ENCODE measurements around the gene CNST.
"Not testable (repeated sequence)": the region's sequence is repeated elsewhere in the genome, so short reads cannot be mapped to it uniquely, and the experiment has no call there.

The CNST gene

DNA sequence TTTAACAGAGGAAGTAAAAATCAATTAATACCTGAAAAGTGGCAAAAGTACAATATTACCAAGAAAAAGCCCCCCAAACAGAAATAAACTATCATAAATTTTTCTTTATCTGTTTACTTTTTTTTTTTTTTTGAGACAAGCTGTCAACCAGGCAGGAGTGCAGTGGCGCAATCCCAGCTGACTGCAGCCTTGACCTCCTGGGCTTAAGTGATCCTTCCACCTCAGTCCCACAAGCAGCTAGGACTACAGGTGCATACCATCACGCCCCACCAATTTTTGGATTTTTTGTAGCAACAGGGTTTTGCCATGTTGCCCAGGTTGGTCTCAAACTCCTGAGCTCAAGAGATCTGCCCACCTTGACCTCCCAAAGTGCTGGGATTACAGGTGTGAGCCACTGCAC is 8.2 kb upstream of the CNST start:
- DNase-seq: no peak

DNA sequence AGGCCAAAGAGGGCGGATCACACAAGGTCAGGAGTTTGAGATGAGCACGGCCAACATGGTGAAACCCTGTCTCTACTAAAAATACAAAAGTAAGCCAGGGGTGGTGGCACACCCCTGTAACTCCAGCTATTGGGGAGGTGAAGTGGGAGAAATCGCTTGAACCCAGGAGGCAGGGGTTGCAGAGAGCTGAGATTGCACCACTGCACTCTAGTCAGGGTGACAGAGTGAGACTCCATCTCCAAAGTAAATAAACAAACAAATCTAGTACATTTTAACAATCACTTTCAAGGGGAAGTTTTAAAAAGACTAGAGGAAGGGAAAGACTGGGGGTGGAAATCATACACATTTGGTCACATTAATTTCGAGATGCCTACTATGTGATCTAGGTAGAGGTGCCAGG is 6.9 kb upstream of the CNST start:
- DNase-seq: no peak

DNA sequence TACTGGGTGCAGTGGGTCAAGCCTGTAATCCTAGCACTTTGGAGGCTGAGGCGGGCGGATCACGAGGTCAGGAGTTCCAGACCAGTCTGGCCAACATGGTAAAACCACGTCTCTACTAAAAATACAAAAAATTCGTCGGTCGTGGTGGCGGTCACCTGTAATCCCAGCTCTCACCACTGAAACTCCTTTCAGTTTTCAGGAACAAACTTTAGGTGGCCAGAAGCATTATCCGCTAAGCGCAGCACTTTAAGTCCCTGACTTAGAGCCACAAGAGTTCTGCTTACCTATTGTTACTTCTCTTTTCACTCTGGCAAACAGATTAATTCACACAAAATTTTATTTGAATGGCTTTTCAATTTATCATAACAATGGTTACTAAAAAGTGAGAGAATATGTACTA is 5.4 kb upstream of the CNST start:
- DNase-seq: not testable (repeated sequence)

DNA sequence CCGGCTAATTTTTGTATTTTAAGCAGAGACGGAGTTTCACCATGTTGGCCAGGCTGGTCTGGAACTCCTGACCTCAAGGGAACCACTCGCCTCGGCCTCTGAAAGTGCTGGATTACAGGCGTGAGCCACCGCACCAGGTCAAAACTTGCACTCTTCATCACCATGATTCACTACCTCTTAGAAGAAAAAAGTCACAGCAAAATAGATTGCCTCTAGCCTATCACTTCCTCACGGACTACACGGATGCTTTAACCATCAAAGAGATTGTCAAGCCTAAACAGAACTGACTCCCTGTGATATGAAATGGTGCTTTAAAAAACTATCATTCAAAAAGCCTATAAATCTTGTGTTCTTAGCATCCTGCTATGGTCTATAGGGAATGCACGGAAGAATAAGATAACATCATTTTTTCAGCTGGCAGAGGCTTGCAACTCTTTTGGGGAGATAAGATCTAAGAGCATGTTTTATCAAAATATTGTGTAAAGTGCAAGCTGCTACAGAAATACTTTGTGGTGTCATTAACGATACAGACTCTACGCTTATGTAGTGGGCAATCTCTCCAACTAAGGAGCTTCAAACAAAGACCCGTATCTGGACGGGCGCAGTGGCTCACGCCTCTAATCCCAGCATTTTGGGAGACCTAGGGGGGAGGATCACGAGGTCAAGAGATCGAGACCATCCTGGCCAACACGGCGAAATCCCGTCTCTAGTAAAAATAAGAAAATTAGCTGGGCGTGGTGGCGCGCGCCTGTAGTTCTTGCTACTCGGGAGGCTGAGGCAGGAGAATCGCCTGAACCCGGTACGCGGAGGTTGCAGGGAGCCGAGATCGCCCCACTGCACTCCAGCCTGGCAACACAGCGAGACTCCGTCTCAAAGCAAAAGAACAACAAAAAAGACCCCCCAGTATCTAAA is 1.2 kb upstream of the CNST start:
- DNase-seq: peak; percentile 52

DNA sequence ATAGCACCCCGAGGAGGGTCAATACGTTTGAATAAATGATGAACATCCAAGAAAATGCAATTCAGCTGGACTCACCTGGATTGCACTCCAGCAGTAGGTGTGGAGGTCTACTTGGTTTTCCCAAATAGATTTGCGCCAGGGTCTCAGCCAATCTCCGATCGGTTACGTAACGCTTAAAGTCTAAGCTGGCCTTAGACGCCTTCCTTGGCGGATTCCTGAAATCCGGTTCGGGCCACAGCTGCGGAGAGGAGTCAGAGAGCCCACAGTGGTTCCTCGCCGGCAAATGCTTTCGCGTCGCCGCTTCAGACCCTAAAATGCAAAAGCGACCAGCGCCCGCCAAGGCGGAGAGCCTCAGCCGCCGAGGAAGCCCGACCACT is 517 bp upstream of the CNST start:
- no peak for DNase-seq

DNA sequence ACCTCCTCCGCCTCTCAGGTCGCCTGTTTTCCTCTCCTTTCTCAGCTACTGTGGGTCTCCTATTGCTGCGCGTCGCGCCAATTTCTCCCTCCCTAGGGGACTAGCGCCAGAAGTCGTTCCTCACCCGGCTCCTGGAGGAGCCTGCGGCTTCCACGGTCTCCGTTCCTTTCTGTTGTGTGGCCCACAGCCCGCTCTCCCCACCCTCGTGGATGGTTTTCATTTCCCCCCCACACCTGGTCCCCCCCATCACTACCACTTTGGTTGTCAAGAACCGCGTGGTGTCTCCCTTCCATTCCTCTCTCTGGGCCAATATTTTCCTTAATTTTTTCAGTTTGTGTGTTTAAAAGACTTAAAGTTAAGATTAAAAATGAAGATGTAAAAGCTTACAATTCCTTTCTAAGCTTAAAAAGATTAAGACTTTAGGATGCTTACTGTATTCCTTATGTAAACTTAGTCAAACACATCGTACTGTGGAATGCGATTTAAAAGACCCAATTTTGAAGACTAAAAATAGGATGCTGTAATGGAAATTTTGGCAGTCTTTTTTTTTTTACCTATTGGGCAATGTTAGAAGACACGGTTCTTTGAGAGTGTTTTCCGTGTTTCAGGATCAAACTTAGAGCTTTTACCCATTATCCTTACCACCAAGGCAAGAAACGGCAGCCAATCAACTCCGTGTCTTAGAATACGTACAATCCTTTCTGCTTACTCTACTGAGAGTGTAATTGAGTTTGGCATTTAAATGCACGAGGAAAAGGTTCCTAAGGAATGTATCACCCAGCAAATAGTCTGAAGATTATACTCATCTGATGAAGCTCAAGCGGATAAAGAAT is 773 bp downstream of the CNST start:
- DNase-seq: peak; percentile 68

DNA sequence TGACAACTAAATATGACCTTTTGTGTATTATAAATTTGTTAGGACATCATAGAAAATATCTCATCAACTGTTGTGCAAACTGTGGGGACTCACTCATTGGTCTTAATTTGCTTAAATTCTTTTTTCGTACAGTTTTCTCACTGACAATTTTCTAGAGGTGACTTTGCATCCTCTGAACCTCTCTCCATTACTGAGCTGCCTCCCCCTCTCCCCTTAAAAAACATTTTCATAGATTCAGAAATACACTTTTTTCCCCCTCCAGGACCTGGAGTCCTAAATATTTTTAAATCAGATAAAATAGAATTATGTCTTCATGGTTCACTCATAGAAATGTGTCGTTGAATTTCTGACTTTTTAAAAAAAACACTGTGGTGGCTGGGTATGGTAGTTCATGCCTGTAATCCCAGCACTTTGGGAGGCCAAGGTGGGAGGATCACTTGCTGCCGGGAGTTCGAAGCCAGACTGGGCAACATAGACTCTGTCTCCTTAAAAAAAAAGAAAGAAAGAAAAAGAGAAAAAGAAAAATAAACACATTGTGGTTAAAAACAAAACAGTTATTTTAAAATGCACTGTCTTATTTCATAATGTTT is 1.5 kb downstream of the CNST start:
- DNase-seq: no peak

DNA sequence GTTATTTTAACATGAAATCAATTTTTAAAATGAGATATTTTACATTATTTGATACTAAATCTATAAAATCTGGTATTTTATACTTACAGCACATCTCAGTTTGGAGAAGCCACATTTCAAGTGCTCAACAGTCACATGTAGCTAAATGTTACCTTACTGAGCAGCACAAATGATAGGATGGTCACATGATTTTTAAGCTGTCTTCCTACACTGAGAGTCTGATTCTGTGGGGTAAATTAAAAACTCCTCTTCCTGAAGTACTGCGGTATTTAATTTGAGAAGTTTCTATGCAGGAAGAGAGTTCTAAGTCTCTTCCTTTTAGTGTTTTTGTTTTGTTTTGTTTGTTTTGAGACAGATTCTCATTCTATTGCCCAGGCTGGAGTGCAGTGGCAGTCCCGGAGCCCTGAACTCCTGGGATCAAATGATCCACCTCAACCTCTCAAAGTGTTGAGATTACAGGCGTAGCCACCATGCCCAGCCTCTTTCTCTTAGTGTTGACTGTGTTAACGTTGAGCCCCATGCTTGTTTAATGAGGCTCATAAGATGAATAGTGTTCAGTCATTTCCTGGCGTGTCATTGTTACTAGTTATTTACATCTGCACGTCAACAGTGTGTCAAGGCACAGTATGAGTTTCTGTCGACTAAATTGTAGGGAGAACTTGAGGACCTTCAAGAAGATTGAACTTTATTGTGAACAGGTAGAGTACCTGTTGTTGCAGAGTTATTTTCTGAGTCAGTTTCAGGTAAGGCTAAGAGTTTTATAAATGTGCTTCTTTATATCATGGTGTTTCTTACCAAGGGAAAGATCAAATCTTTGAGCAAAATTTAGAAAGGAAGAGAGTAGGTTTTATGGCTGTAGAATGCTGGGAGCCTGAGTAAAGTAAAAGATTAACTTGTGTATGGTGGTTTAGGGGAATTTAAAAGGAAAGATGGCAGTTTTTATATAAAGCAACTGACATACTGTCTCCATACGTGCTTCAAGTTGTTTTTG is 3.3 kb downstream of the CNST start:
- peak; percentile 69 for DNase-seq

DNA sequence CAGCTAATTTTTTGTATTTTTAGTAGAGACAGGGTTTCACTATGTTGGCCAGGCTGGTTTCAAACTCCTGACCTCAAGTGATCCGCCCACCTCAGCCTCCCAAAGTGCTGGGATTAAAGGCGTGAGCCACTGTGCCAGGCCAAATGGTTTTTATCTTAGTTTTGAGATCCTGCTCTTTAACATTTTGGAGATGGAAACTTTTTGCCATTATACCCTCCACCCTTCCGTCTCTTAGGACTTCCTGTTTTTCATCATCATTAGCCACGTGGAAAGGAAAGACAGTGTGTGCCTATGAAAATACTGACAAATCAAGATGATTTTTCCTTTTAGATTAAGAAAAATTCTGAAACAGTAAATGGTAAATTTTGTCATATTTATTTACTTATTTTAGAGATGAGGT is 5.1 kb downstream of the CNST start:
- peak; percentile 87 for DNase-seq

DNA sequence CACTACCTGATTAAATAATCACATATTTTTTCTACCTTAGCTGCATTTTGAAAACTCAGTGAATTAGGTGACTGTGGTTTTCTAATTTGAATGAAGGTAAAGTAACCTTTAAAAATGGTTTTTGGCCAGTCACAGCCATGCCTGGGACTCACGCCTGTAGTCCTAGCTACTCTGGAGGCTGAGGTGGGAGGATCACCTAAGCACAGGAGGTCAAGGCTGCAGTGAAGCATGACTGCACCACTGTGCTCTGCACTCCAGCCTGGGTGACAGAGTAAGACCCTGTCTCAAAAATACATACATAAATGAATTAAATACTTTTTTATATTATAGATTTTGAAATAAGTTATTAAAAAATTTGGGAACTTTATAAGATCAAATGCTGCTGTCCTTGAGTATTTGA is 5.7 kb downstream of the CNST start:
- no peak for DNase-seq

DNA sequence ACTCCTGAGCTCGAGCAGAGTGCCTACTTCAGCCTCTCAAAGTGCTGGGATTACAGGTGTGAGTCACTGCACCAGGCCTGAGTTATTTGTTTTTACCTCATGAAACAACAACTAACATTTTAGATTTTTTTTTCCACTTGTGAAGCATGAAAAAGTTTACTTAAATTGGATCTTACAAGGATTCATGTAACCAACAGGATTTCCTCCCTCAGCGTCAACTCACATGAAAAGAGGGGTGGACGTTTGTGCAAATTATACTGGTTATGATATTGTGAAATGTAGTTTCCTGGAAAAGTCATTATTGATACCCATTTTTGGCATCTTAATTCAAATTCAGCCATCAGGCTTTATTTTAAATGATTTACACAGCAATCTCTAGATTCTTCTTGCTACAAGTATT is 6.5 kb downstream of the CNST start:
- DNase-seq: peak; percentile 60

DNA sequence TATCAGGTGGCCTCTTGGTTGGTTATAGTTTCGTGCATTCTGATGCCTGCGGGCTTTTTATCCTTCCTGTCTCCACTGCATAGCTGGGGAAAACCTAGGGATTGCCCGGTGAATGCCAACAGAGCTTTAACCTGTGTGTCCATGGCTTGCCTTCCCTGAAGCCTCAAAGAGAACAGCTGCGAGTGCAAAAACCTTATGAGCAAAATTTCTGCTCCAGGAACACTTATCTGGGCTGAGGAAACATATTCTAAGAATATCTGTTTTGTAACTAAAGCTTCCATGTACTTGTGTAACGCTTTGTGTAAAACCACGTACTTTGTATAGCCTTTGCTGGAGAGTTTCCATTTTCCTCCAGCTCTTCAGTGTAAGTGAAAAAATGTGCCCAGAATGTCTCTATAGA is 7.2 kb downstream of the CNST start:
- DNase-seq: peak; percentile 68

DNA sequence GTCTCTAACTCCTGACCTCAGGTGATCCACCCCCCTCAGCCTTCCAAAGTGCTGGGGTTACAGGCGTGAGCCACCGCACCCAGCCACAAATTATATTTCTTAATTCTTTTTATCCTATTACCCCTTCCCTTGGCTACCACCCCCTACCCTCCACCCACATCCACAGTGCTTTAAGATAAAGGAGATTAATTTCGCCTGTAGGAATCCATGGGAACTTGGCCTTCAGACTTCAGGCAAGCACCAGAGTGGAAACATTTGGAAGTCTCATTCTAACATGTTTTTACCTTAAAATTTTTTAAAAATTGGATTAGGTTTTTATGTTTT is 10.4 kb downstream of the CNST start:
- no peak for DNase-seq

DNA sequence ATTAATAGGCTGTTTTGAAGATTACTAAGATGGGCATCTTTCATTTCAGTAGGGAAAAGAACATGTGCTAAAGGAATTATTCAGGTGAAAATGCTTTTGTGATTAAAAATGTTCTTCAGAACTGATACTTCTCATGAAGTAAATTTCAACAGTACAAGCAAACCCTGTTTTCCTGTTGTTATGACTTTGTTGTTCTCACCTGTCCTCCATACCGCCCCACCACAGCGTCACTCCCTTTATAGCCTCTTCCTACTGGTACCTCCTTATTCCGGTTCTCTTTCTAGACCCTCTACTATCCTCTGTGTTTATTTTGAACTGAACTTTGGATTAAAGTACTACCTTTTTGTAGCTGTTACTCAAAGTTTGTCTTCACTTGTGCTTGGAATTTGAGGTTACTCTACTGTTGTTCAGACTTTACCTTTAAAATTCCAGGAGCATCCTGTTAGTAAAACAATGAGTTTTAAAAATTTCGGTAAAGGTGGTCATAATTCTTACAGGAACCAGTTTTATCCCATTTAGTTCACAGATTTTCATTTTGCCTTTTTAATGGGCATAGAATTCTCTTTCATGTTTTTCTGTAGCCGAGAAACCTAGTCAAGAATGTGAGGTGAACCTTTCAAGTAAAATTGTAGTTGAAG is 10.9 kb downstream of the CNST start:
- no peak for DNase-seq

DNA sequence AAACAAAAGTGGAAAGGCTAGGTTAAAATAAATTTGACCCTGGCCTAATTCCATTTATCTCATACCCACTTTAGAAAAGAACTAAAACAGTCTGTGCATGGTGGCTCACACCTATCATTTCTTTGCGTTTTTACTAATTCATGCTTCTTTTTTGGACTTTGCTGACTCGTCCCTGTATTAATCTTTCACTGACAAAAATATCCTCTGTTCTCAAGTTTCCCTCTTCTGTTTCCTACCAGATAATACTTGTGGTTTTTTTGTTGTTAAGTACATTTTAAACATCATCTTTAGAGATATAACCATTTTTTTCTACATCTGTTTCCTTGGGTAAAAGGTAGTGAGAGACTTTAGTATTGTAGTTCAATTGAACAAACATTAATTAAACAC is 11.5 kb downstream of the CNST start:
- DNase-seq: peak; percentile 95

DNA sequence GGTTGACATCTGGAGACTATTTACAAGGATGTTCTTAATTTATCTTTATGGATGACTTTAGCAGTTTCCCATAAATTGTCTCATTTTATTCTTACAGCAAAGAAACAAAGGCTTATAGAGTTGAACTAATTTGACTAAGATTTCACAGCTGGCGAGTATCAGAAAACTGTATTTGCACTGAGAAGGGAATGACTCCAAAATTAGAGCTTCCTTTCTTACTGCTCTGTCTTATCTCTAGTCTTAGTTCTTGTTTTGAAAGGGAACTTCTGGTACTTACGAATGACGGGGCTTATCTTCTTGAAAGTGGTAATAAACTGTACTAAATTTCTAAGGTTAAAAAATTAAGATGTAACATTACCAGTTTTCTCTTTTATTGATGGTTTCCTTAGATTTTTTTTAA is 13.6 kb downstream of the CNST start:
- DNase-seq: peak; percentile 84

DNA sequence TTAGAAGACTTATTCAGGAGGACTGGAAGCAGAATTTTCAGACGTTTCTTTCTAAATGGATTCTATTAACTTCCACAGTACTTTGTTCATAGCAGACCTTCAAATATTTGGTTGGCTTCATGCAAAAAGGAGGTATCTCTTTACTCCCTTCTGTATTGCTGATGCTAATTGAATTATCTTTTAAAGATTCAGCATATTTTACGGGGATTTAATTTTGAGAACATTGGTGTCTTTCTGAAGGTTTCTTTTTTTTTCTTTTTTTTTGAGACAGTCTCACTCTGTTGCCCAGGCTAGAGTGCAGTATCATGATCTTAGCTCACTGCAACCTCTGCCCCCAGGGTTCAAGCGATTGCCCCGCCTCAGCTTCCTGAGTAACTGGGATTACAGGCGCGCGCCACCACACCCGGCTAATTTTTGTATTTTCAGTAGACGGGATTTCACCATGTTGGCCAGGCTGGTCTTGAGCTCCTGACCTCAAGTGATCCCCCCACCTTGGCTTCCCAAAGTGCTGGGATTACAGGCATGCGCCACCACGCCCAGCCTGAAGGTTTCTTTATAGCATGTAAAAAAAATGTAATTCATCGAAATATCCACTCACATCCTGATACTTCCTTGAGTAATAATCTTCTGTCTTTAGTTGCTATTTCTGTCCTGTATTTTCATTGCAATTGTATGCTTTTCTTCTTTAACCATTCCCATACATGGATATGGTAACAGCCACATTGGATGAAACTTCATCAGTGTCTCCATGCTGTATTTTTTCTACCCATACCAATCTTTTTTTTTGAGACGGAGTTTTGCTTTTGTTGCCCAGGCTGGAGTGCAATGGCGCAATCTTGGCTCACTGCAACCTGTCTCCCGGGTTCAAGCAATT is 14.5 kb downstream of the CNST start:
- DNase-seq: no peak

DNA sequence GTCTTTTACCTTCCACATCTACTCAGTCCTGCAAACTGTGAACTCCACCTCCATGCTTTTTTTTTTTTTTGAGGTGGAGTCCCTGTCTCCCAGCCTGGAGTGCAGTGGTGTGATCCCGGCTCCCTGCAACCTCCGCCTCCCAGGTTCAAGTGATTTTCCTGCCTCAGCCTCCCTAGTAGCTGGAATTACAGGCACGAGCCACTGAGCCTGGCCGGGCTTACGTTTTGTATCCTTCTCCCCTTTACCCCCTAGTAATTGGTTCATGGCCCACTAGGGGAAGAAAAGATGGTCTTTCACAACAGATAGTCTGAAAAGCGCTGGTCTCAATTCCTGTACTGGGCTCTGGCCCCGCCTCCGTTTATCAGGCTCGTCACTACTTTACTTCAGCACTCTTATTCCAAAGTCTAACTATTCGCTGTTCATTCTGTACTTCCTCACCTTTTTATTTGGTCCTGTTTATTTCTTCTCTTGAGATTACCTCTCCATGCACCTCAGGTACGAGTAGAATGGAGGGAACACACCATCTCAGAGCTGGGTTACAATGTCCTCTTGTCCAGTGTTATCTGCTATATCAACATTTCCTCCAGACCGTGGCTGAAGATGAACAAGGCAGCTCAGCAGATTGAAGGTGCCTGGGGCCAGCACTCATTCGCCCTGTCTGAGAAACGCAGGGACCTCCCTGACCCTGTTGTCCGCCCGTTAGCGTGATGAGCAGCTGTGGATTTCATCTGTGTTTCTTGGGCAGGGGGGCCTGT is 16.2 kb downstream of the CNST start:
- DNase-seq: peak; percentile 65

DNA sequence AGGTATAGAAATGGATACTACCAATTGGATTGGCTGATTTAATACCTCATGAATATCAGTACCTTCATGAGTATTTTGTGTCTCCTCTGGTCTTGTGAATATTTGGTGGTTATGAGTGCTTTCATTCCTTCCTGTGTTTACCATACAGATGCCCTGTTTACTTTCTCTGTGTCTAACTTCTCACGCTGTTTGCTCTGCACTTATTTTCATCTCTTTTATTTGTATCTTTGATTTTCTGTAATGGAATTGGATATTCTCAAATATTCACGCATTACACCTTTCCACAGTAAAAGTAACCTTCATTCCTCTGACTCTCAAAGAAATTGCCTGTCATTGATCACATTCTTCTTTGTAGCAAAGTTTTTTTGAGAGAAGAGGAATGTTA is 16.8 kb downstream of the CNST start:
- no peak for DNase-seq

DNA sequence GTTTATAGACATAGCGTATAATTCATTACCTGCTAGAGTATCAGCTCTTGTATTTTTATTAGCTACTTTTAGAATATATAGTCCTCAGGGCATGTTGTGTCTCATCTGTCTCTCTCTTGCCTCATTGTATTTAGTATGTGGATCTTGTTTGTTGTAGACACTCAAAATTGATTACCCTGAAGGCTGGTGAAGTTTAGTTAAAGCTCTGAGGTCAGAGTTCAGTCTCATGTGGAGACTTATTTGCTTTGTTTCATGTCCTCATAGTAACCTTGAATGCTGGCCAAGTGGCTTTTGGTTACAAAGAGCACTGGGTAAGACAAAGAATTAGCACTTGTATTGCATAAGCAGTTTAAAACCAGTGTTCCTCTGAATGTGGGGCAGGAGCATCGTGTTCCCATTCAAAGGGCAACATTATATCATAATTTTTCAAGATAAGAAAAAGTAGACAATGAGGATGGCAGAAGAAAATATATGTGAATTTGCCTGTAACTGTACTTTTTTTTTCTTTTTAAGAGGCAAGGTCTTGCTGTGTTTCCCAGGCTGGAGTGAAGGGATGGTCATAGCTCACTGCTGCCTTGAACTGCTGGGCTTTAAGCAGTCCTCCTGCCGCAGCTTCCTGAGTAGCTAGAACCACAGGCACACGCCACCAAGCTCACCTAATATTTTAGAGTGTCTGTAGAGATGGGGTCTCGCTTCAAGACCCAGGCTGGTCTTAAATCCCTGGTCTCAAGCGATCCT is 17.4 kb downstream of the CNST start:
- peak; percentile 55 for DNase-seq

Data from hematopoietic multipotent progenitor cell treated with erythropoietin and hydrocortisone succinate and interleukin-3 and kit ligand, for 4 days (in vitro differentiated cells).